GM18868 (cell line): Measurements from ENCODE around the gene IRF5.
A peak's percentile ranks its signal among the peaks of the same experiment; 100 is the strongest.
"Not testable (repeated sequence)": the region's sequence is repeated elsewhere in the genome, so short reads cannot be mapped to it uniquely, and the experiment has no call there.

ENCODE experiments used
- ATAC-seq: cut with Tn5 transposase; IDR thresholded peaks from one replicate; pipeline ENCODE4 v1.9.1; 2021; ENCODE audit warnings: mild to moderate bottlenecking, moderate library complexity; ENCODE audit not compliant: unreplicated experiment

IRF5 gene

DNA sequence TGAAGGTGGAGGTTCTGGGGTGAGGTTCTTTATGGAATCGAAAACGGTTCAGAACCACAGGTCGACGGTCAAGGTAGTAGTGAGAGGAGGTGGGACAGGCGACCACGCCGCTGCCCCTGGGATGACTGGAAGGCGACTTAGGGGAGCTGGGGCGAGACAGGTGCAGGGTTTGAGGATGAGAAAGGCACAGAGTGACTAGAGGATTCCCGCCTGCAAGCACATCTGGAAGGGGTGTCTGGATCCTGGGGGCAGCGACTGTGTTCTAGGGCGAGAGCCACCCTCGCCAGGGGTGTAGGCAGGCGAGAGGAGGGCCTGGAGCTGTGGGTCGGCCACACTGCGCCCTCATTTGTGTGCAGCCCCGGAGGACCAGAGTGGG is 468 bp upstream of the IRF5 start:
- no peak for ATAC-seq

DNA sequence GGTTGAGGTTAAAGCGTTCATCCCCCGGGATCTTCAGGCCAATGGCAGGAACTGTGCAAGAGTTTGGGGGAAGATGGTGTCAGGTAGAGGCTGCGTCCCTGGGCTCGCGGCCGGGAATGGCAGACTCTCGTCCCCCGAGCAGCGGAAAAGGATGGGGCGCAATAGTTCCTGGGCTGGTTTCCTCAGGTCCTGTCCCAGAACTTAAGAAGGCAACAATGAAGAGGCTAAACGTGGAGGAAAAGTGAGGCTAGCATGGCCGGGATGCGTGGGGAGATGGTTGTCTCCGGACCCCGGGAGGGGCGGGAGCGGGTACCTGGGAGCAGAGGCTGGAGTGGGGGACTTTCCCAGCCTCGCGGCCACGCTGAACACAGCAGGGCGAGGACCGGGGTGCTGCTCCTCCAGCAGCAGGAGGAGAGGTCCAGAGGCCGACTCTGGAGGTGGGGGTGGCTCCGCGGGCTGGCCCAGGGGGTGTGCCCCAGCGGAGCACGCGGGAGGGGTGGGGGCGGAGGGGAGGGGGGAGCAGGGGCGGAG is 882 bp downstream of the IRF5 start:
- ATAC-seq: no peak

DNA sequence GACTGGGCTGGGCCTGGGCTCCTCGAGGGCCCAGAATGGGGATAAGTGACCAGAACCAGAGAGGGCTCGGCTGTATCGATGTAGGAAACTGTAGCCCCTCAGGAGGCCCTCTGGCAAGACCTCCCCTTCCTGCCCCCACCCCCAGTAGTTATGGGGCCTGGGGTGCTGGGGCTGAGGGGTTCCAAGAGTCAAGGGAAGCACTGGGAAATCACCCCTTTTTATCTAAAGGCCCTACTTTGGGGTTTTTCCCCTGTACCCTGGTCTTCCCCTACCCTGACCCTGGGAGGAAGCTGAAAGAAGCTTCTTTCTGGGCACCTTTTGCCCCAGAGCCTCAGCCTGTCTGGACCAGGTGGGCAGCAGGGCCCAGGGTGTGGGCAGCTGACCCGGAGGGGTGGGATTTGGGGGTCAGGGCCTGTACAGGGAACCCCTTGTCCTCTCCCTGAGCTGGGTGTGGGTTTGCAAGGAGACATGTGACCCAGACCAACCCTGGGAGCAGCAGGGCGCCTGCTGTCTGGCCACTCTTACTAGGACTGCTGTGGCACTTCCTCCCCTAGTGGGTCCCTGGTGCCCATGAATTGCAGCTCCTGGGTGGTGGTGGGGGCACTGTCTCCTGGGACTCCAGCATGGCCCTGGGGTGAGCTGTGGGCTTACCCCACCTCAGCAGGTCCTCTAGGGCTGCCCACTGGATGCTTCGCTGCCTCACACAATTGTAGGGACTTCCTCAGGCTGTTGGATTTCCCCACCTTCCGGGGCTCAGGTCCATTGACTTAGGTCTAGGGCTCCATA is 1.5 kb downstream of the IRF5 start:
- peak; percentile 31 for ATAC-seq

DNA sequence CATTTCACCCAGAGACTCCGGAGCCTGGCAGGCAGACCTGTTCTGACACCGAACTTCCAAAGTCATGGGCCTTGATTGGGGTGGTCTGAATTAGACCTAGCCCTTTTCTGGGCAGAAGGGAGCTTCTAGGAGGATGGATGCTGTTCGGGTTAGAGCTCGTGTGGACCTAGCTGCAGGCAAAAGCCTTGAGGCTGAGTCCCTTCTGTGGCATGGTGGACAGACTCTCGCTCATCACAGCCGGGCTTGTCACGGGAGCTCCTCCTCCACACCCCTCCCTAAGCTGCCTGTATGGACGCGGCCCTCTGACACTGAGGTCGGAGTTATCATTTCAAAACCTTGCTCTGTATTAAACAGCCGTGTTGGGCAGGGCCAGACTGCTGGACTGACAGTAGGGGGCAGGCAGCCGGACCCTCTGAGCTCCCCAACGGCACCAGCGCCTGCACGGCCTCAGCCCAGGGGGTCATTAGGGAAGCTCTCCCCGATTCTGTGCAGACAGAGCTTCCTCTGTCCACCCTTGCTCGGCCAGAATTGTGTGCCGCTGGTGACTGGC is 2.2 kb downstream of the IRF5 start:
- ATAC-seq: peak; percentile 6

DNA sequence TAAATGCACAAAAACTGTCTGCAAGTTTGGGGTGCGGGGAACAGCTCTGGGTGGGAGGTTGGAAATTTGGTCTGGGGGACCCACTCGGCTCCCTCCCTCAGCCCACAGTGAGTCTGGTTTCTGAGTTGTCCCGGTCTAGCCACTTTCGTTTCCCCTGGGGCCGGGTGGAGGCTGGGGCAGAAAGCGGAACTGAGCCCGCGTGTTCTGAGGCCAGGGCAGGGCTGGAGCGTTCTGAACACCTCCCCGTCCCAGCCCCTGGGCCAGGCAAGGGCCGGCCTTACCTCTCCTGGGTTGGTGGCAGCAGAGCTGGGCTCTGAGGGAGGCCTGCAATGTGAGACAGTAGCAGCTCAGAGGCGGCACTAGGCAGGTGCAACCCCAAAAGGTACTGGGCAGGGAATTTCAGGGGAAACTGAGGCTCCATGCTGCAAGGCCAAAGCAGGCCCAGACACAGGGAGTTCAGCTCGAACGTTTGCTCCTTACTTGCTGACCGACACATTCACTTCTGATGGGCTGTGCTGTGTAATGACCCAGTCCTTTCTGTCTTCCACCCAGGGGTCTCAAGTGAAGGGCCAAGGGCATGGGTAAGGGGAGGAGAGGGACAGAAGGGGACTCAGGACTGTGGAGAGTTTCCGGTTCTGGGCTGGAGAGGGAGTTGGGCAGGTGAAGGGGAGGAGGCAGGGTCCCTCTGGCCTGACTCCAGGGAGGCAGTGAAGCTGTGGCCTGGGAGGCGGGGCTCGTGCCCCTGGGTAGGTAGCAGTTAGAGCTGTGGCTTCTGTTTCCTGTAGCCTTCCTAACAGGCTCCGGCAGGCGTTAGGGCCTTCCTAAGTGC is 3.0 kb downstream of the IRF5 start:
- peak; percentile 57 for ATAC-seq

DNA sequence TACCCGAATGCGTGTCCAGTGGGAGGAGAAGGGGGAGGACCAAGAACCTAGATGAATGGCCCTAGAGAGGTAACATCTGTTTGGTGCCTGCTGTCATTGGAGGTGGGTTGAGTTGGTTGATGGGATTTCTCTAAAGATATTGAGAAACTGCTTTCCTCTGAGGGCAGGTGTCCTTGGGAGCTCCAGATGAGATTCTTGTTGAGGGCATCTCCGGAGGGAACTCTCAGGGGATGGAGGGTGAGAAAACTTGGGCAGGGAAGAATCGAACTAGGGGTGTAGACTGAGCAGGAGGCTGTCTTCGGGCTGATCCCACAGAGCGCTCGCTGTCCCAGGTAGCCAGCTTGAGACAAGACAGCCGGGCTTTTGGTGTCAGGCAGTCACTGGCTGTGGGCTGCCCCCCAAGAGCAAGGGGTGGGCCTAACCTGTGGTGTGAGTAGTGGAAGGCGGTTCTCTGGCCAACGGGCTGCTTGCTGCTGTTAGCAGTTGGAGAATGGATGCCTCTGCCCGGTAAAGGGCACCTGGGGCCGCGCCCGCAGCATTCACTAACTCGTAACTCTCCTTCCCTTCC is 3.7 kb downstream of the IRF5 start:
- ATAC-seq: no peak

DNA sequence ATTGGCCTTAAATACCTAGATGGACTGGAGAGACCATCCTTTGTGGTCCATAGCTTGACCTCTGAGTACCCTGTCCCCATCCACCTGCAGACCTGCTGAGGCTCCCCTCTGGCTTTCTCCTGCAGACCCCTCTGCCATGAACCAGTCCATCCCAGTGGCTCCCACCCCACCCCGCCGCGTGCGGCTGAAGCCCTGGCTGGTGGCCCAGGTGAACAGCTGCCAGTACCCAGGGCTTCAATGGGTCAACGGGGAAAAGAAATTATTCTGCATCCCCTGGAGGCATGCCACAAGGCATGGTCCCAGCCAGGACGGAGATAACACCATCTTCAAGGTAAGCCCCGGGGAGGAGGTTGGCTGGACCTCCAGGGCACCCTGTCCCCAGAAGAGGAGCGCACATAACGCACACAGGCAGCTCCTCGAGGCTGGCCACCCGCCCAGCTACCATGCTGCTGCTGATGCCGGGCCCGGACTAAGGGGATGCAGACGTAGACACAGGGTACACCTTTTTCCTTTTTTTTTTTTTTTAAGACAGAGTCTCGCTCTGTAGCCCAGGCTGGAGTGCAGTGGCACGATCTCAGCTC is 4.3 kb downstream of the IRF5 start:
- no peak for ATAC-seq

DNA sequence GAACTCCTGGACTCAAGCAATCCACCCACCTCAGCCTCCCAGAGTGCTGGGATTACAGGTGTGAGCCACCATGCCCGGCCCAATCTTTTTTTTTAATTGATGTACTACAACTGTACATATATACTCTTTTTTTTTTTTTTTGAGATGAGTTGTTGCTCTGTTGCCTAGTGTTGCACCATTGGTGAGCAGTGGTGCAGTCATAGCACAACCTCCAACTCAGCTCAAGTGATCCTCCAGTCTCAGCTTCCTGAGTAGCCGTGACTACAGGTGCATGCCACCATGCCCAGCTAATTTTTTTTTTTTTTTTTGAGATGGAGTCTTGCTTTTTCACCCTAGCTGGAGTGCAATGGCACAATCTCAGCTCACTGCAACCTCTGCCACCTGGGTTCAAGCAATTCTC is 5.5 kb downstream of the IRF5 start:
- ATAC-seq: not testable (repeated sequence)

DNA sequence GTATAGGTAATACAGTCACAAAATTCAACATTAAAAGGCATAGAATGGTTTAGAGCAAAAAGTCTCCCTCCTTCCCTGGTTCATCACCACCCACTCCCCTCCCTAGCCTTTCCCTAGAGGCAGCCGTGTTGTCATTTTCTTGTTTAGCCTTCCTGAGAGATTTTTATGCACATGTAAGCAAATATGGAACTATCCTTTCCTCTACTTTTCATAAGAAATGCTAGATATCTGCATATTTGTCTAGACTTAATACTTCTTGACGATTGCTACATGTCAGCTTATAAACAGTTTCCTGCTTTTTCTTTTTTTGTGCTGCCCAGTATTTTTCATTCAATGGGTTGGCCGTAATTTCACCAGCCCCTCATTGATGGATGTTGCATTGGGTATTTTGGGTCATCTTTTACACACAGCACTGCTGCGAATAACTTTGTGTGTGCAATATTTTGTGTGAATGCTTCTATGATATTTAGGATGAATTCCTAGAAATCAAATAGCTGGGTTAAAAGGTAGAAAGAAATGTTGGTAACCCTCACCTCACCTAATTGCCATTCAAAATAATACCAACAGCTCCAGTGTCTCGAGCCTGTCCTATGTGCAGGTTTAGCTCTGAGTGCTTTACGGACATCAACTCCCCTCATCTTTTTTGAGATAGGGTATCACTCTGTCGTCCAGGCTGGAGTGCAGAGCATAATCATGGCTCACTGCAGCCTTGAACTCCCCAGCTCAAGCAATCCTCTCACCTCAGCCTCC is 6.9 kb downstream of the IRF5 start:
- ATAC-seq: no peak

DNA sequence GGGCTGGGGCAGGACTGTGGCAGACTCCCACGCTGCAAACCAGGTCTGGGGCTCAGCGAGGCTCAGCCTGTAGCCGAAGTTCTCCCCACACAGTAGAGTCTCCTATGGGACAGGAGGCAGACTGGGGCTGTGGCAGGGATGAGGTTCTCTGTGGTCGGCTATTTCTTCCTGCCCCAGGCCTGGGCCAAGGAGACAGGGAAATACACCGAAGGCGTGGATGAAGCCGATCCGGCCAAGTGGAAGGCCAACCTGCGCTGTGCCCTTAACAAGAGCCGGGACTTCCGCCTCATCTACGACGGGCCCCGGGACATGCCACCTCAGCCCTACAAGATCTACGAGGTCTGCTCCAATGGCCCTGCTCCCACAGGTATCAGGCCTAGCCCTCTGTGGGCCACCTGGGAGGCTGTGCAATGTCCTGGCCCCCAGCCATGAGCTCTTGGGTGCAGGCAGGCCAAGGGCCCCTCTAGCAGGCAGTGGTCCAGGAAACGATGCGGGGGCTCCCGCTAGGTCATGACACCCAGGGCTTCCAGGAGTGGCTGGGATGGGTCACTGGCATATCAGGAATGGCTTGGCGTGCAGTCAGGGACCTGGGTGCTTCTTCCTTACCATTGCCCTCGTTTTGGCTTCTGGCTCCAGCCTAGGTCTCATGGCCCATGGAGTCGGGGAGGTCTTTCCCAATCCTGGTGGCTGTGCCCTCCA is 8.1 kb downstream of the IRF5 start:
- no peak for ATAC-seq

DNA sequence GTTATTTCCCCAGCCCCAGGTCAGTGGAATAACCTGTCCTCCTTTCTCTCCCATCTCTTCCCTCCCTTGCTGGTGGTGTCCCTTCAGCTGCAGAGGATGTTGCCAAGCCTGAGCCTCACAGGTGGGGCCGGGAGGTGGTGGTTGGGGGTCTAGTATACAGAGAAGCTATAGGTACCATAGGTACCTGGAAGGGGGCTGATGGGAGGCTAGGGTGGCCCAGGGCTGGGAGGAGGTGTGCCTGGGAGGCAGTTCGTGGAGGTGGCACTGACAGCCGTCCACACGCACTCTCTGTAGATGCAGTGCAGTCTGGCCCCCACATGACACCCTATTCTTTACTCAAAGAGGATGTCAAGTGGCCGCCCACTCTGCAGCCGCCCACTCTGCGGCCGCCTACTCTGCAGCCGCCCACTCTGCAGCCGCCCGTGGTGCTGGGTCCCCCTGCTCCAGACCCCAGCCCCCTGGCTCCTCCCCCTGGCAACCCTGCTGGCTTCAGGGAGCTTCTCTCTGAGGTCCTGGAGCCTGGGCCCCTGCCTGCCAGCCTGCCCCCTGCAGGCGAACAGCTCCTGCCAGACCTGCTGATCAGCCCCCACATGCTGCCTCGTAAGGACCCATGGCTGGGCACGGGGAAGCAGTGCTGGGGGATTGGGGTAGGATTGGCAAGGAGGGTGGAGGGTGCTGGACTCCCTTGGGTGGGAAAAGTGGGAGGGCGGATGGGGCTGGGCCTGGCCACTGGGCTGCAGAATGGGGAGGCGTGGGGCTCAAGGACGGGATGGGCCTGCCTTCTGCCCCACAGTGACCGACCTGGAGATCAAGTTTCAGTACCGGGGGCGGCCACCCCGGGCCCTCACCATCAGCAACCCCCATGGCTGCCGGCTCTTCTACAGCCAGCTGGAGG is 9.5 kb downstream of the IRF5 start:
- ATAC-seq: no peak

DNA sequence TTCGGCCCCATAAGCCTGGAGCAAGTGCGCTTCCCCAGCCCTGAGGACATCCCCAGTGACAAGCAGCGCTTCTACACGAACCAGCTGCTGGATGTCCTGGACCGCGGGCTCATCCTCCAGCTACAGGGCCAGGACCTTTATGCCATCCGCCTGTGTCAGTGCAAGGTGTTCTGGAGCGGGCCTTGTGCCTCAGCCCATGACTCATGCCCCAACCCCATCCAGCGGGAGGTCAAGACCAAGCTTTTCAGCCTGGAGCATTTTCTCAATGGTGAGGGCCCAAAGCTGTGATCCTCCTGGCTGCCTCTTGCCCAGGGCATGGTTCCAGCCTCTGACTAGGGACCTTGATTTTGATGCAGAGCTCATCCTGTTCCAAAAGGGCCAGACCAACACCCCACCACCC is 10.1 kb downstream of the IRF5 start:
- ATAC-seq: no peak

DNA sequence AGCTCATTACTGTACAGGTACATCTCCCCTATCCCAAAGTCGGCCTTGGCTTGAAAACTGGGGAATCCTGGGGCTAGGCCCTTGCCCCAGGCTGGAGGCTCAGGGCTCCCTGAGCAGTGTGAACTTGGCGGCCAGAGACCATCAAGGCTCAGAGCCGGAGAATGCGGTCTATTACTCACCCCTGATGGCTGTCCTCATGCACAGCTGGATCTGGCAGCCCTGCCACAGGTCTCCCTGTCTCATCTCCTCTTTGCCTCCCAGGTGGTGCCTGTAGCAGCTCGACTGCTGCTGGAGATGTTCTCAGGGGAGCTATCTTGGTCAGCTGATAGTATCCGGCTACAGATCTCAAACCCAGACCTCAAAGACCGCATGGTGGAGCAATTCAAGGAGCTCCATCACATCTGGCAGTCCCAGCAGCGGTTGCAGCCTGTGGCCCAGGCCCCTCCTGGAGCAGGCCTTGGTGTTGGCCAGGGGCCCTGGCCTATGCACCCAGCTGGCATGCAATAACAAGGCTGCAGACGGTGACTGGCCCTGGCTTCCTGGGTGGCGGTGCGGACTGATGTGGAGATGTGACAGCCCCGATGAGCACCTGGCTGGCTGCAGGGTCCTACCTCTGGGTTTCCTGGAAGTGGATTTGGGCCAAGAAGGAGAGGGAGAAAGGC is 10.7 kb downstream of the IRF5 start:
- ATAC-seq: no peak

DNA sequence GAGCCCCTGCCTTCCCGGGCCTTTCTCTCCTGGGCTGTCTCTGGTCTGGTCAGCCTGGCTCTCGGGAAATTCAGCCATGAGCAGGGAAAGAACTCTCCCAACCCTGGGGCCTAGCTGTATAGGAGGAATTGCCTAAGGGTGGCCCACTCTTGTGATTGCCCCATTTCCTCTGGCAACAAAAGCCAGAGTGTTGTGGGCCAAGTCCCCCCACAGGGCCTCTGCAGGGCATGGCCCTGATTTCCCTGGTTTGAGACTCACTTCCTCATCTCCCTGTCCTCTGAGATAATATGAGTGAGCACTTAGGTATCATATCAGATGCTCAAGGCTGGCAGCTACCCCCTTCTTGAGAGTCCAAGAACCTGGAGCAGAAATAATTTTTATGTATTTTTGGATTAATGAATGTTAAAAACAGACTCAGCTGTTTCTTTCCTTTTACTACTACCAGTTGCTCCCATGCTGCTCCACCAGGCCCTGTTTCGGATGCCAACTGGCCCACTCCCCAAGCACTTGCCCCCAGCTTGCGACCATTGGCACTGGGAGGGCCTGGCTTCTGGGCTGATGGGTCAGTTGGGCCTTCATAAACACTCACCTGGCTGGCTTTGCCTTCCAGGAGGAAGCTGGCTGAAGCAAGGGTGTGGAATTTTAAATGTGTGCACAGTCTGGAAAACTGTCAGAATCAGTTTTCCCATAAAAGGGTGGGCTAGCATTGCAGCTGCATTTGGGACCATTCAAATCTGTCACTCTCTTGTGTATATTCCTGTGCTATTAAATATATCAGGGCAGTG is 11.4 kb downstream of the IRF5 start:
- no peak for ATAC-seq

DNA sequence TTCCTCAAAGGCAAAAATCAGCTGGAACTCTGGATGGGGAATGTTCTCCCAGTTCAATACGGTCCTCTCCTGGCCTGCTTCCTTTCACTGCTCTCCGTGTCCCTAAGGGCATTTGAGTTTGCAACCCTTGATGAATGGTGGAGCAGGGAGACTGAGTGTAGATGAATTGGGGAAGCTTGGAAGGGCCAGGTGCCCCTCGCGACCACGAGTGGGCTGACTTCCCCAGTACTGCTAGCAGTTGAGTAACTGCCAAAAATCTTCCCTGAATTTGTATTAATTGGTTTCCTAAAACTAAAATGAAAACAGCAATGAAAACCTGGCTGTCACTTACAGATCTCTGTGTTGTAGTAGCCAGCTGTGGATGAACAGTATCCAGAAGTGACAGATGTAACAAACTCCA is 13.6 kb downstream of the IRF5 start:
- no peak for ATAC-seq

DNA sequence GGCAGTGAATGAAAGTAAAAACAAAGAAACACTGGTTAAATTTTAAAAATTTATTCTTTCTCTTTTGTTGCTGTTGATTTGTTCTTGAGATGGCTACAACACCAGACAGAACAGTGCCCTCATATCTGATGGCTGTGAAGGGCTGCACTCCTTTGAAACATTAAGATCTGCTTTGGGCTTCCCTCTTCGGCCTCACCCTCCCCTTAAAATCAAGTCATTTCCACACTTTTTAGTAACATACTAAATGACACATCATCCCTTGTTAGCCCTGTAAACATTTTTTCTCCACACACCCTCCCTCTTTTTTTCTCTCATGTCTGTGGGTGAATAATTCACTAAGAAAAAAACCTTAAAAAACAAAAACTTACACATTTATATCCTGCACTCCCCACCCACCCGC is 16.4 kb downstream of the IRF5 start:
- no peak for ATAC-seq
